ENCODE measurements around the gene TMEM203.

TMEM203 gene

GRCh38 chr9:137179761-137180160 is 25.7 kb downstream of the TMEM203 start:
- Histone ChIP-seq H3K9me3 (ENCODE audit: control insufficient read depth, insufficient read depth, low read depth, low read length) (no peaks in the 10 kb centered on the region), H3K27me3 (ENCODE audit: control insufficient read depth, insufficient read depth, low read length) (peaks cover 17% of the 10 kb centered on the region; the same call in 1 of the 2 replicates), H3K9ac (ENCODE audit: low read length) (no peak overlapping the region), H3K27ac (ENCODE audit: low read depth, low read length) (no peak overlapping the region), H3K36me3 (ENCODE audit: control insufficient read depth, insufficient read depth, low read length) (peaks cover 56% of the 10 kb centered on the region), H3K4me3 (ENCODE audit: low read depth, low read length) (no peak overlapping the region), H3K4me1 (ENCODE audit: control insufficient read depth, insufficient read depth, low read length) (0 out of 2 replicates have a peak, but pooled peaks cover 4% of the 10 kb centered on the region)

GRCh38 chr9:137178939-137179630 is 26.4 kb downstream of the TMEM203 start:
- H3K9ac ChIP-seq (ENCODE audit: low read length), result no peak overlapping the region
- H3K9me3 ChIP-seq (ENCODE audit: control insufficient read depth, insufficient read depth, low read depth, low read length), result no peaks in the 10 kb centered on the region
- H3K36me3 ChIP-seq (ENCODE audit: control insufficient read depth, insufficient read depth, low read length), result peaks cover 49% of the 10 kb centered on the region
- no peak overlapping the region for H3K27ac ChIP-seq (ENCODE audit: low read depth, low read length)
- H3K4me1 ChIP-seq (ENCODE audit: control insufficient read depth, insufficient read depth, low read length), result 0 out of 2 replicates have a peak, but pooled peaks cover 4% of the 10 kb centered on the region
- no peak overlapping the region for H3K4me3 ChIP-seq (ENCODE audit: low read depth, low read length)
- H3K27me3 ChIP-seq (ENCODE audit: control insufficient read depth, insufficient read depth, low read length), result peaks cover 23% of the 10 kb centered on the region; the same call in 1 of the 2 replicates

GRCh38 chr9:137178201-137178938 is 27.1 kb downstream of the TMEM203 start:
- no peak overlapping the region for H3K9ac ChIP-seq (ENCODE audit: low read length)
- peaks cover 30% of the 10 kb centered on the region; the same call in 1 of the 2 replicates for H3K27me3 ChIP-seq (ENCODE audit: control insufficient read depth, insufficient read depth, low read length)
- 0 out of 2 replicates have a peak, but pooled peaks cover 4% of the 10 kb centered on the region for H3K4me1 ChIP-seq (ENCODE audit: control insufficient read depth, insufficient read depth, low read length)
- no peaks in the 10 kb centered on the region for H3K9me3 ChIP-seq (ENCODE audit: control insufficient read depth, insufficient read depth, low read depth, low read length)
- no peak overlapping the region for H3K4me3 ChIP-seq (ENCODE audit: low read depth, low read length)
- peaks cover 42% of the 10 kb centered on the region for H3K36me3 ChIP-seq (ENCODE audit: control insufficient read depth, insufficient read depth, low read length)
- no peak overlapping the region for H3K27ac ChIP-seq (ENCODE audit: low read depth, low read length)

- Histone ChIP-seq H3K9ac (ENCODE audit: low read length) (no peak overlapping the region), H3K4me1 (ENCODE audit: control insufficient read depth, insufficient read depth, low read length) (0 out of 2 replicates have a peak, but pooled peaks cover 4% of the 10 kb centered on the region), H3K9me3 (ENCODE audit: control insufficient read depth, insufficient read depth, low read depth, low read length) (no peaks in the 10 kb centered on the region), H3K27me3 (ENCODE audit: control insufficient read depth, insufficient read depth, low read length) (peaks cover 48% of the 10 kb centered on the region), H3K36me3 (ENCODE audit: control insufficient read depth, insufficient read depth, low read length) (peaks cover 27% of the 10 kb centered on the region), H3K27ac (ENCODE audit: low read depth, low read length) (no peak overlapping the region), H3K4me3 (ENCODE audit: low read depth, low read length) (no peak overlapping the region)
Measured at GRCh38 chr9:137176302-137177182, 28.9 kb downstream of the TMEM203 start.

GRCh38 chr9:137175345-137175961 is 30.0 kb downstream of the TMEM203 start:
- no peaks in the 10 kb centered on the region for H3K9me3 ChIP-seq (ENCODE audit: control insufficient read depth, insufficient read depth, low read depth, low read length)
- H3K9ac ChIP-seq (ENCODE audit: low read length), result no peak overlapping the region
- H3K4me3 ChIP-seq (ENCODE audit: low read depth, low read length), result no peak overlapping the region
- H3K27ac ChIP-seq (ENCODE audit: low read depth, low read length), result no peak overlapping the region
- H3K27me3 ChIP-seq (ENCODE audit: control insufficient read depth, insufficient read depth, low read length), result peaks cover 59% of the 10 kb centered on the region
- H3K4me1 ChIP-seq (ENCODE audit: control insufficient read depth, insufficient read depth, low read length), result peaks cover 6% of the 10 kb centered on the region; the same call in 1 of the 2 replicates
- peaks cover 18% of the 10 kb centered on the region for H3K36me3 ChIP-seq (ENCODE audit: control insufficient read depth, insufficient read depth, low read length)

- peaks cover 65% of the 10 kb centered on the region for H3K27me3 ChIP-seq (ENCODE audit: control insufficient read depth, insufficient read depth, low read length)
- H3K27ac ChIP-seq (ENCODE audit: low read depth, low read length), result no peak overlapping the region
- no peak overlapping the region for H3K4me3 ChIP-seq (ENCODE audit: low read depth, low read length)
- H3K9me3 ChIP-seq (ENCODE audit: control insufficient read depth, insufficient read depth, low read depth, low read length), result no peaks in the 10 kb centered on the region
- peaks cover 12% of the 10 kb centered on the region for H3K36me3 ChIP-seq (ENCODE audit: control insufficient read depth, insufficient read depth, low read length)
- peaks cover 11% of the 10 kb centered on the region for H3K4me1 ChIP-seq (ENCODE audit: control insufficient read depth, insufficient read depth, low read length)
- H3K9ac ChIP-seq (ENCODE audit: low read length), result no peak overlapping the region
Measured at GRCh38 chr9:137174722-137175293, 30.6 kb downstream of the TMEM203 start.

- Histone ChIP-seq H3K36me3 (ENCODE audit: control insufficient read depth, insufficient read depth, low read length) (peaks cover 4% of the 10 kb centered on the region; the same call in 1 of the 2 replicates), H3K4me3 (ENCODE audit: low read depth, low read length) (no peak overlapping the region), H3K27ac (ENCODE audit: low read depth, low read length) (no peak overlapping the region), H3K27me3 (ENCODE audit: control insufficient read depth, insufficient read depth, low read length) (peaks cover 73% of the 10 kb centered on the region), H3K9me3 (ENCODE audit: control insufficient read depth, insufficient read depth, low read depth, low read length) (no peaks in the 10 kb centered on the region), H3K4me1 (ENCODE audit: control insufficient read depth, insufficient read depth, low read length) (peaks cover 11% of the 10 kb centered on the region), H3K9ac (ENCODE audit: low read length) (no peak overlapping the region)
Measured at GRCh38 chr9:137173796-137174664, 31.4 kb downstream of the TMEM203 start.

GRCh38 chr9:137172901-137173795 is 32.3 kb downstream of the TMEM203 start:
- H3K4me3 ChIP-seq (ENCODE audit: low read depth, low read length), result no peak overlapping the region
- H3K36me3 ChIP-seq (ENCODE audit: control insufficient read depth, insufficient read depth, low read length), result peaks cover 4% of the 10 kb centered on the region; the same call in 1 of the 2 replicates
- peaks cover 82% of the 10 kb centered on the region for H3K27me3 ChIP-seq (ENCODE audit: control insufficient read depth, insufficient read depth, low read length)
- H3K9ac ChIP-seq (ENCODE audit: low read length), result no peak overlapping the region
- H3K9me3 ChIP-seq (ENCODE audit: control insufficient read depth, insufficient read depth, low read depth, low read length), result no peaks in the 10 kb centered on the region
- H3K27ac ChIP-seq (ENCODE audit: low read depth, low read length), result no peak overlapping the region
- H3K4me1 ChIP-seq (ENCODE audit: control insufficient read depth, insufficient read depth, low read length), result peaks cover 11% of the 10 kb centered on the region

Data from HUES6 (cell line).